ENCODE measurements around the gene TBX15.

Gene TBX15

DNA sequence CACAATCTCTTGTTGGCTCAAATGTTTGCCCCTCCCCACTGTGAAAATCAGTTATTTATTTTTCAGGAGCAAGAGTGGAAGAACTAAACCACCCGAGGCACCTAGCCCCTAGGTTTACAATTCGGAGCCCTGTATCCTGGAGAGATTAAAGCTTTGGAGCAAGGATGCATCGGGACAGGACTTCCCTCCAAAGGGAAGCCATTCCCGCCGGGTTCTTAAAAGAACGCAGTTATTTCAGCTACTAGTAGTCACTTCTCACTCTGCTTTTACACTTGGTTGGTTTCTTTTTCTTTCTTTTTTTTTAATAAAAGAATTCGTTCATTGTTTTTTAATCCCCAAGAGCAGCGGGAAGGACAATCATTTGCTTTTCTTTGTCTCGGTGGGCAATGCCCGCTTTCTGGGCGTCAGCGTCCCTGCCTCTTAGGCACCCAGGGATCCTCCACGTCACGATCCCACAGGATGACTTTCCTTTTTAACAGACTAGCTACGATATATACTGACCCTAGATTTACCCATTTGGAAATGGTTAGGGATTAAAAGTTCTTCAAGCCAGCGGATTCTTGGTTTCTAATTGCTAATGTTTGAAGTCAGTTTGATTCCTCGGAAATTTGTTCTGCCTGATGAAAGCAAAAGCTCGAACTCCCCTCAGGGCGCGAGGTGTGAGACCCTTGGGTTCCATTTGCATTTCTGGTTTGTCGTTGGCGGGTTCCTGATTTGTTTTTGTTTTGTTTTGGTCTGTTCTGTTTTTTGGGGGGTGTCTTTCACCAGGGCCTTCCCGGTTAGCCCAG lies 9.0 kb downstream of the TBX15 start:
- peak overlapping the region; percentile 73 for H3K9ac ChIP-seq (ENCODE audit: low read length)
- H3K9me3 ChIP-seq (ENCODE audit: control insufficient read depth, low read length), result no peaks in the 10 kb centered on the region
- H3K79me1 ChIP-seq (replicated peaks; ENCODE audit: low read length, poor library complexity, severe bottlenecking), result peaks cover 2% of the 10 kb centered on the region
- no peak overlapping the region for H2AFZ ChIP-seq (ENCODE audit: low read depth, low read length)
- H2BK5ac ChIP-seq (ENCODE audit: low read depth, low read length, poor library complexity, severe bottlenecking), result no peak overlapping the region
- no peak overlapping the region for H3K4ac ChIP-seq (ENCODE audit: low read depth in 1 of 2, low read length in 2 of 2)
- peaks cover 9% of the 10 kb centered on the region for H3K4me1 ChIP-seq (ENCODE audit: control insufficient read depth, insufficient read depth, low read depth, low read length)
- no peak overlapping the region for H2BK120ac ChIP-seq (ENCODE audit: low read depth, low read length)
- H2BK15ac ChIP-seq (ENCODE audit: low read depth, poor library complexity, severe bottlenecking), result no peak overlapping the region
- peak overlapping the region; percentile 75 for H2AK5ac ChIP-seq (ENCODE audit: low read length, severe bottlenecking)
- no peak overlapping the region for H4K91ac ChIP-seq (ENCODE audit: low read length)
- H3K4me2 ChIP-seq (ENCODE audit: low read length, poor library complexity, severe bottlenecking), result peak overlapping the region; percentile 57
- no peak for DNase-seq
- no peak overlapping the region for H4K8ac ChIP-seq (ENCODE audit: low read length)
- no peak overlapping the region for H3K23ac ChIP-seq (ENCODE audit: low read length in 2 of 2)
- WGBS, result 8% methylated on average over 18 of the region's 23 CpGs
- H3K14ac ChIP-seq (ENCODE audit: low read length in 2 of 2), result no peak overlapping the region
- H3K36me3 ChIP-seq (ENCODE audit: control insufficient read depth in 1 of 2, insufficient read depth in 2 of 2, low read depth in 1 of 2, low read length in 2 of 2), result peaks cover 0 to 17% of the 10 kb centered on the region in 2 experiments
- H3K18ac ChIP-seq (ENCODE audit: low read depth in 1 of 2, low read length in 2 of 2), result no peak overlapping the region
- no peaks in the 10 kb centered on the region for H3K27me3 ChIP-seq (ENCODE audit: control insufficient read depth in 1 of 2, insufficient read depth in 1 of 2, low read length in 2 of 2)
- no peak overlapping the region for H3K4me3 ChIP-seq (ENCODE audit: insufficient read depth in 1 of 2, low read depth in 1 of 2, low read length in 2 of 2)
- peak overlapping the region; percentile 18 for H3K27ac ChIP-seq (ENCODE audit: low read length, poor library complexity, severe bottlenecking)
- H2BK12ac ChIP-seq (ENCODE audit: low read length in 2 of 2), result no peak overlapping the region

- Histone ChIP-seq H3K27ac (ENCODE audit: low read length, poor library complexity, severe bottlenecking) (no peak overlapping the region), H3K4me3 (ENCODE audit: insufficient read depth in 1 of 2, low read depth in 1 of 2, low read length in 2 of 2) (no peak overlapping the region), H2AK5ac (ENCODE audit: low read length, severe bottlenecking) (no peak overlapping the region), H3K14ac (ENCODE audit: low read length in 2 of 2) (no peak overlapping the region), H4K8ac (ENCODE audit: low read length) (no peak overlapping the region), H2BK120ac (ENCODE audit: low read depth, low read length) (no peak overlapping the region), H3K79me1 (replicated peaks; ENCODE audit: low read length, poor library complexity, severe bottlenecking) (peaks cover 2% of the 10 kb centered on the region), H3K27me3 (ENCODE audit: control insufficient read depth in 1 of 2, insufficient read depth in 1 of 2, low read length in 2 of 2) (no peaks in the 10 kb centered on the region), H2BK5ac (ENCODE audit: low read depth, low read length, poor library complexity, severe bottlenecking) (no peak overlapping the region), H2AFZ (ENCODE audit: low read depth, low read length) (no peak overlapping the region), H3K4me2 (ENCODE audit: low read length, poor library complexity, severe bottlenecking) (no peak overlapping the region), H3K9me3 (ENCODE audit: control insufficient read depth, low read length) (no peaks in the 10 kb centered on the region), H3K18ac (ENCODE audit: low read depth in 1 of 2, low read length in 2 of 2) (no peak overlapping the region), H3K23ac (ENCODE audit: low read length in 2 of 2) (no peak overlapping the region), H3K4me1 (ENCODE audit: control insufficient read depth, insufficient read depth, low read depth, low read length) (peaks cover 3% of the 10 kb centered on the region), H2BK12ac (ENCODE audit: low read length in 2 of 2) (no peak overlapping the region), H3K36me3 (ENCODE audit: control insufficient read depth in 1 of 2, insufficient read depth in 2 of 2, low read depth in 1 of 2, low read length in 2 of 2) (peaks cover 0 to 6% of the 10 kb centered on the region in 2 experiments), H3K4ac (ENCODE audit: low read depth in 1 of 2, low read length in 2 of 2) (no peak overlapping the region), H4K91ac (ENCODE audit: low read length) (no peak overlapping the region), H3K9ac (ENCODE audit: low read length) (no peak overlapping the region), H2BK15ac (ENCODE audit: low read depth, poor library complexity, severe bottlenecking) (no peak overlapping the region)
- 67% methylated on average over 2 of the region's 2 CpGs for WGBS
- no peak for DNase-seq
Measured at GRCh38 chr1:118977600-118977999, 10.5 kb downstream of the TBX15 start.

- Histone ChIP-seq H3K4me1 (ENCODE audit: control insufficient read depth, insufficient read depth, low read depth, low read length) (peaks cover 5% of the 10 kb centered on the region), H2BK120ac (ENCODE audit: low read depth, low read length) (no peak overlapping the region), H3K27me3 (ENCODE audit: control insufficient read depth in 1 of 2, insufficient read depth in 1 of 2, low read length in 2 of 2) (peaks cover 0 to under 1% of the 10 kb centered on the region in 2 experiments), H3K9me3 (ENCODE audit: control insufficient read depth, low read length) (no peaks in the 10 kb centered on the region), H3K36me3 (ENCODE audit: control insufficient read depth in 1 of 2, insufficient read depth in 2 of 2, low read depth in 1 of 2, low read length in 2 of 2) (peaks cover 0 to 5% of the 10 kb centered on the region in 2 experiments), H2AK5ac (ENCODE audit: low read length, severe bottlenecking) (no peak overlapping the region), H3K23ac (ENCODE audit: low read length in 2 of 2) (no peak overlapping the region), H3K4ac (ENCODE audit: low read depth in 1 of 2, low read length in 2 of 2) (no peak overlapping the region), H3K14ac (ENCODE audit: low read length in 2 of 2) (no peak overlapping the region), H3K4me2 (ENCODE audit: low read length, poor library complexity, severe bottlenecking) (no peak overlapping the region), H3K9ac (ENCODE audit: low read length) (no peak overlapping the region), H3K27ac (ENCODE audit: low read length, poor library complexity, severe bottlenecking) (no peak overlapping the region), H4K8ac (ENCODE audit: low read length) (no peak overlapping the region), H4K91ac (ENCODE audit: low read length) (no peak overlapping the region), H2AFZ (ENCODE audit: low read depth, low read length) (no peak overlapping the region), H3K79me1 (replicated peaks; ENCODE audit: low read length, poor library complexity, severe bottlenecking) (peaks cover 3% of the 10 kb centered on the region), H3K4me3 (ENCODE audit: insufficient read depth in 1 of 2, low read depth in 1 of 2, low read length in 2 of 2) (no peak overlapping the region), H2BK15ac (ENCODE audit: low read depth, poor library complexity, severe bottlenecking) (no peak overlapping the region), H2BK5ac (ENCODE audit: low read depth, low read length, poor library complexity, severe bottlenecking) (no peak overlapping the region), H3K18ac (ENCODE audit: low read depth in 1 of 2, low read length in 2 of 2) (no peak overlapping the region), H2BK12ac (ENCODE audit: low read length in 2 of 2) (no peak overlapping the region)
- no peak for DNase-seq
- 72% methylated on average over 4 of the region's 4 CpGs for WGBS
Measured at GRCh38 chr1:118974661-118975060, 13.5 kb downstream of the TBX15 start.

GRCh38 chr1:118973531-118974137 lies 14.5 kb downstream of the TBX15 start:
- Histone ChIP-seq H2AFZ (ENCODE audit: low read depth, low read length) (no peak overlapping the region), H3K4me2 (ENCODE audit: low read length, poor library complexity, severe bottlenecking) (no peak overlapping the region), H3K27me3 (ENCODE audit: control insufficient read depth in 1 of 2, insufficient read depth in 1 of 2, low read length in 2 of 2) (peaks cover 0 to 5% of the 10 kb centered on the region in 2 experiments), H3K36me3 (ENCODE audit: control insufficient read depth in 1 of 2, insufficient read depth in 2 of 2, low read depth in 1 of 2, low read length in 2 of 2) (peaks cover 0 to 3% of the 10 kb centered on the region in 2 experiments), H3K4me1 (ENCODE audit: control insufficient read depth, insufficient read depth, low read depth, low read length) (peaks cover 3% of the 10 kb centered on the region), H2BK12ac (ENCODE audit: low read length in 2 of 2) (no peak overlapping the region), H2BK15ac (ENCODE audit: low read depth, poor library complexity, severe bottlenecking) (no peak overlapping the region), H2BK5ac (ENCODE audit: low read depth, low read length, poor library complexity, severe bottlenecking) (no peak overlapping the region), H3K27ac (ENCODE audit: low read length, poor library complexity, severe bottlenecking) (no peak overlapping the region), H2BK120ac (ENCODE audit: low read depth, low read length) (no peak overlapping the region), H2AK5ac (ENCODE audit: low read length, severe bottlenecking) (no peak overlapping the region), H3K18ac (ENCODE audit: low read depth in 1 of 2, low read length in 2 of 2) (no peak overlapping the region), H3K9ac (ENCODE audit: low read length) (no peak overlapping the region), H3K4ac (ENCODE audit: low read depth in 1 of 2, low read length in 2 of 2) (no peak overlapping the region), H4K8ac (ENCODE audit: low read length) (no peak overlapping the region), H3K4me3 (ENCODE audit: insufficient read depth in 1 of 2, low read depth in 1 of 2, low read length in 2 of 2) (no peak overlapping the region), H4K91ac (ENCODE audit: low read length) (no peak overlapping the region), H3K79me1 (replicated peaks; ENCODE audit: low read length, poor library complexity, severe bottlenecking) (peaks cover 4% of the 10 kb centered on the region), H3K23ac (ENCODE audit: low read length in 2 of 2) (no peak overlapping the region), H3K14ac (ENCODE audit: low read length in 2 of 2) (no peak overlapping the region), H3K9me3 (ENCODE audit: control insufficient read depth, low read length) (no peaks in the 10 kb centered on the region)
- WGBS, result 82% methylated on average over 5 of the region's 5 CpGs
- DNase-seq, result no peak
